ENCODE measurements around the gene GRIK4.

The GRIK4 gene

GRCh38 chr11:120675171-120675570 is 163.6 kb downstream of the GRIK4 start:
- peaks cover 8% of the 10 kb centered on the region for H3K27me3 ChIP-seq (ENCODE audit: control insufficient read depth, insufficient read depth, low read length)
- H3K4me2 ChIP-seq (ENCODE audit: low read length) = no peak overlapping the region
- no peaks in the 10 kb centered on the region for H3K9me3 ChIP-seq (replicated peaks; ENCODE audit: low read length)
- no peak overlapping the region for H3K9ac ChIP-seq (ENCODE audit: low read depth, low read length)
- no peak overlapping the region for H3K4me3 ChIP-seq (ENCODE audit: low read length)
- H3K4me1 ChIP-seq (ENCODE audit: control insufficient read depth, insufficient read depth, low read length) = no peaks in the 10 kb centered on the region
- no peaks in the 10 kb centered on the region for H3K36me3 ChIP-seq (ENCODE audit: insufficient read depth, low read length)

- Histone ChIP-seq H3K4me3 (ENCODE audit: low read length) (no peak overlapping the region), H3K9ac (ENCODE audit: low read depth, low read length) (no peak overlapping the region), H3K9me3 (replicated peaks; ENCODE audit: low read length) (no peaks in the 10 kb centered on the region), H3K4me1 (ENCODE audit: control insufficient read depth, insufficient read depth, low read length) (no peaks in the 10 kb centered on the region), H3K27me3 (ENCODE audit: control insufficient read depth, insufficient read depth, low read length) (peaks cover 23% of the 10 kb centered on the region), H3K4me2 (ENCODE audit: low read length) (no peak overlapping the region), H3K36me3 (ENCODE audit: insufficient read depth, low read length) (no peaks in the 10 kb centered on the region)
These were observed 165.4 kb downstream of the GRIK4 start for GRCh38 chr11:120676991-120677390.

GRCh38 chr11:120680322-120680721 is 168.8 kb downstream of the GRIK4 start:
- Histone ChIP-seq H3K4me1 (ENCODE audit: control insufficient read depth, insufficient read depth, low read length) (no peaks in the 10 kb centered on the region), H3K9me3 (replicated peaks; ENCODE audit: low read length) (no peaks in the 10 kb centered on the region), H3K9ac (ENCODE audit: low read depth, low read length) (no peak overlapping the region), H3K4me2 (ENCODE audit: low read length) (no peak overlapping the region), H3K27me3 (ENCODE audit: control insufficient read depth, insufficient read depth, low read length) (peaks cover 31% of the 10 kb centered on the region), H3K4me3 (ENCODE audit: low read length) (no peak overlapping the region), H3K36me3 (ENCODE audit: insufficient read depth, low read length) (no peaks in the 10 kb centered on the region)

GRCh38 chr11:120681434-120682331 is 170.1 kb downstream of the GRIK4 start:
- Histone ChIP-seq H3K4me2 (ENCODE audit: low read length) (no peak overlapping the region), H3K9me3 (replicated peaks; ENCODE audit: low read length) (no peaks in the 10 kb centered on the region), H3K9ac (ENCODE audit: low read depth, low read length) (no peak overlapping the region), H3K4me3 (ENCODE audit: low read length) (no peak overlapping the region), H3K36me3 (ENCODE audit: insufficient read depth, low read length) (no peaks in the 10 kb centered on the region), H3K4me1 (ENCODE audit: control insufficient read depth, insufficient read depth, low read length) (no peaks in the 10 kb centered on the region), H3K27me3 (ENCODE audit: control insufficient read depth, insufficient read depth, low read length) (peaks cover 43% of the 10 kb centered on the region)

GRCh38 chr11:120682332-120682649 is 170.7 kb downstream of the GRIK4 start:
- Histone ChIP-seq H3K9me3 (replicated peaks; ENCODE audit: low read length) (no peaks in the 10 kb centered on the region), H3K27me3 (ENCODE audit: control insufficient read depth, insufficient read depth, low read length) (peaks cover 44% of the 10 kb centered on the region), H3K4me2 (ENCODE audit: low read length) (no peak overlapping the region), H3K9ac (ENCODE audit: low read depth, low read length) (no peak overlapping the region), H3K4me3 (ENCODE audit: low read length) (no peak overlapping the region), H3K36me3 (ENCODE audit: insufficient read depth, low read length) (no peaks in the 10 kb centered on the region), H3K4me1 (ENCODE audit: control insufficient read depth, insufficient read depth, low read length) (no peaks in the 10 kb centered on the region)

GRCh38 chr11:120682866-120683265 is 171.3 kb downstream of the GRIK4 start:
- no peak overlapping the region for H3K4me3 ChIP-seq (ENCODE audit: low read length)
- H3K36me3 ChIP-seq (ENCODE audit: insufficient read depth, low read length) = no peaks in the 10 kb centered on the region
- no peaks in the 10 kb centered on the region for H3K4me1 ChIP-seq (ENCODE audit: control insufficient read depth, insufficient read depth, low read length)
- H3K4me2 ChIP-seq (ENCODE audit: low read length) = no peak overlapping the region
- peaks cover 50% of the 10 kb centered on the region for H3K27me3 ChIP-seq (ENCODE audit: control insufficient read depth, insufficient read depth, low read length)
- no peak overlapping the region for H3K9ac ChIP-seq (ENCODE audit: low read depth, low read length)
- no peaks in the 10 kb centered on the region for H3K9me3 ChIP-seq (replicated peaks; ENCODE audit: low read length)

GRCh38 chr11:120686516-120686915 is 175.0 kb downstream of the GRIK4 start:
- no peak overlapping the region for H3K9ac ChIP-seq (ENCODE audit: low read depth, low read length)
- H3K4me1 ChIP-seq (ENCODE audit: control insufficient read depth, insufficient read depth, low read length) = no peaks in the 10 kb centered on the region
- H3K4me3 ChIP-seq (ENCODE audit: low read length) = no peak overlapping the region
- peaks cover 57% of the 10 kb centered on the region for H3K27me3 ChIP-seq (ENCODE audit: control insufficient read depth, insufficient read depth, low read length)
- no peaks in the 10 kb centered on the region for H3K9me3 ChIP-seq (replicated peaks; ENCODE audit: low read length)
- no peaks in the 10 kb centered on the region for H3K36me3 ChIP-seq (ENCODE audit: insufficient read depth, low read length)
- no peak overlapping the region for H3K4me2 ChIP-seq (ENCODE audit: low read length)

- no peaks in the 10 kb centered on the region for H3K9me3 ChIP-seq (replicated peaks; ENCODE audit: low read length)
- no peaks in the 10 kb centered on the region for H3K36me3 ChIP-seq (ENCODE audit: insufficient read depth, low read length)
- no peaks in the 10 kb centered on the region for H3K4me1 ChIP-seq (ENCODE audit: control insufficient read depth, insufficient read depth, low read length)
- H3K4me2 ChIP-seq (ENCODE audit: low read length) = no peak overlapping the region
- no peak overlapping the region for H3K4me3 ChIP-seq (ENCODE audit: low read length)
- peaks cover 43% of the 10 kb centered on the region for H3K27me3 ChIP-seq (ENCODE audit: control insufficient read depth, insufficient read depth, low read length)
- no peak overlapping the region for H3K9ac ChIP-seq (ENCODE audit: low read depth, low read length)
These were observed 176.6 kb downstream of the GRIK4 start for GRCh38 chr11:120688163-120688562.

- H3K27me3 ChIP-seq (ENCODE audit: control insufficient read depth, insufficient read depth, low read length) = peaks cover 43% of the 10 kb centered on the region
- H3K36me3 ChIP-seq (ENCODE audit: insufficient read depth, low read length) = no peaks in the 10 kb centered on the region
- no peak overlapping the region for H3K4me3 ChIP-seq (ENCODE audit: low read length)
These were observed 178.2 kb downstream of the GRIK4 start for GRCh38 chr11:120689596-120690275.

GRCh38 chr11:120690406-120690805 is 178.9 kb downstream of the GRIK4 start:
- Histone ChIP-seq H3K4me1 (ENCODE audit: control insufficient read depth, insufficient read depth, low read length) (no peaks in the 10 kb centered on the region), H3K9ac (ENCODE audit: low read depth, low read length) (no peak overlapping the region), H3K36me3 (ENCODE audit: insufficient read depth, low read length) (no peaks in the 10 kb centered on the region), H3K4me2 (ENCODE audit: low read length) (no peak overlapping the region), H3K4me3 (ENCODE audit: low read length) (no peak overlapping the region), H3K9me3 (replicated peaks; ENCODE audit: low read length) (no peaks in the 10 kb centered on the region), H3K27me3 (ENCODE audit: control insufficient read depth, insufficient read depth, low read length) (peaks cover 43% of the 10 kb centered on the region)

More at GRCh38 chr11:120689596-120690275, 178.2 kb downstream of the GRIK4 start:
- no peak overlapping the region for H3K4me2 ChIP-seq (ENCODE audit: low read length)
- no peaks in the 10 kb centered on the region for H3K4me1 ChIP-seq (ENCODE audit: control insufficient read depth, insufficient read depth, low read length)
- H3K9me3 ChIP-seq (replicated peaks; ENCODE audit: low read length) = no peaks in the 10 kb centered on the region
- no peak overlapping the region for H3K9ac ChIP-seq (ENCODE audit: low read depth, low read length)

GRCh38 chr11:120694726-120695125 is 183.2 kb downstream of the GRIK4 start:
- no peaks in the 10 kb centered on the region for H3K9me3 ChIP-seq (replicated peaks; ENCODE audit: low read length)
- H3K4me1 ChIP-seq (ENCODE audit: control insufficient read depth, insufficient read depth, low read length) = no peaks in the 10 kb centered on the region
- H3K9ac ChIP-seq (ENCODE audit: low read depth, low read length) = no peak overlapping the region
- no peaks in the 10 kb centered on the region for H3K36me3 ChIP-seq (ENCODE audit: insufficient read depth, low read length)
- H3K4me2 ChIP-seq (ENCODE audit: low read length) = no peak overlapping the region
- no peak overlapping the region for H3K4me3 ChIP-seq (ENCODE audit: low read length)
- peaks cover 8% of the 10 kb centered on the region for H3K27me3 ChIP-seq (ENCODE audit: control insufficient read depth, insufficient read depth, low read length)

- H3K36me3 ChIP-seq (ENCODE audit: insufficient read depth, low read length) = no peaks in the 10 kb centered on the region
- no peak overlapping the region for H3K4me2 ChIP-seq (ENCODE audit: low read length)
- peaks cover 8% of the 10 kb centered on the region for H3K27me3 ChIP-seq (ENCODE audit: control insufficient read depth, insufficient read depth, low read length)
These were observed 183.9 kb downstream of the GRIK4 start for GRCh38 chr11:120695426-120695825.

More at GRCh38 chr11:120695426-120695825, 183.9 kb downstream of the GRIK4 start:
- Histone ChIP-seq H3K4me1 (ENCODE audit: control insufficient read depth, insufficient read depth, low read length) (no peaks in the 10 kb centered on the region), H3K4me3 (ENCODE audit: low read length) (no peak overlapping the region), H3K9ac (ENCODE audit: low read depth, low read length) (no peak overlapping the region), H3K9me3 (replicated peaks; ENCODE audit: low read length) (no peaks in the 10 kb centered on the region)
